ENCODE results near the gene STX11.

DNA sequence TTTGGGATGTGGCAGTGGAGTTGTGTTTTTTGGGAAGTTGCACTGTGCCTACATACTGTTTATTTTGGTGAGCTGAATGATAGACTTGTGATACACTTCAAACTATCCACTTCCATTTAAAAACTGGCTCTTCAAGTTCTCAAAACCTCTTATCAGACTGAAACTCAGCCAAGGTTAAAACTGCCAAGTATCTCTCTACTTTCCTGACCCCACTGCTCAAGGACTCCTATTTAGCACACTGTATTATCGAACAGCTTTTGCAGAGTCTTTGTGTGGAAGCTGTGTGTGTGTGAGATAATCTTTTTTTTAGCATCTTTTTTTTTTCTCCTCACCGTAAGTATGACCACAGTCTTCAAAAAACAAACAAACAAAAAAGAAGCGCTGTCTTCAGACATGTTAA is 21.1 kb downstream of the STX11 start:
- TF ChIP-seq, protein P1, sequence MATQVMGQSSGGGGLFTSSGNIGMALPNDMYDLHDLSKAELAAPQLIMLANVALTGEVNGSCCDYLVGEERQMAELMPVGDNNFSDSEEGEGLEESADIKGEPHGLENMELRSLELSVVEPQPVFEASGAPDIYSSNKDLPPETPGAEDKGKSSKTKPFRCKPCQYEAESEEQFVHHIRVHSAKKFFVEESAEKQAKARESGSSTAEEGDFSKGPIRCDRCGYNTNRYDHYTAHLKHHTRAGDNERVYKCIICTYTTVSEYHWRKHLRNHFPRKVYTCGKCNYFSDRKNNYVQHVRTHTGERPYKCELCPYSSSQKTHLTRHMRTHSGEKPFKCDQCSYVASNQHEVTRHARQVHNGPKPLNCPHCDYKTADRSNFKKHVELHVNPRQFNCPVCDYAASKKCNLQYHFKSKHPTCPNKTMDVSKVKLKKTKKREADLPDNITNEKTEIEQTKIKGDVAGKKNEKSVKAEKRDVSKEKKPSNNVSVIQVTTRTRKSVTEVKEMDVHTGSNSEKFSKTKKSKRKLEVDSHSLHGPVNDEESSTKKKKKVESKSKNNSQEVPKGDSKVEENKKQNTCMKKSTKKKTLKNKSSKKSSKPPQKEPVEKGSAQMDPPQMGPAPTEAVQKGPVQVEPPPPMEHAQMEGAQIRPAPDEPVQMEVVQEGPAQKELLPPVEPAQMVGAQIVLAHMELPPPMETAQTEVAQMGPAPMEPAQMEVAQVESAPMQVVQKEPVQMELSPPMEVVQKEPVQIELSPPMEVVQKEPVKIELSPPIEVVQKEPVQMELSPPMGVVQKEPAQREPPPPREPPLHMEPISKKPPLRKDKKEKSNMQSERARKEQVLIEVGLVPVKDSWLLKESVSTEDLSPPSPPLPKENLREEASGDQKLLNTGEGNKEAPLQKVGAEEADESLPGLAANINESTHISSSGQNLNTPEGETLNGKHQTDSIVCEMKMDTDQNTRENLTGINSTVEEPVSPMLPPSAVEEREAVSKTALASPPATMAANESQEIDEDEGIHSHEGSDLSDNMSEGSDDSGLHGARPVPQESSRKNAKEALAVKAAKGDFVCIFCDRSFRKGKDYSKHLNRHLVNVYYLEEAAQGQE (IDR thresholded peaks at IDR 0.05; ENCODE audit: insufficient replicate concordance, low read depth) = no peak
- TF ChIP-seq, protein P2, sequence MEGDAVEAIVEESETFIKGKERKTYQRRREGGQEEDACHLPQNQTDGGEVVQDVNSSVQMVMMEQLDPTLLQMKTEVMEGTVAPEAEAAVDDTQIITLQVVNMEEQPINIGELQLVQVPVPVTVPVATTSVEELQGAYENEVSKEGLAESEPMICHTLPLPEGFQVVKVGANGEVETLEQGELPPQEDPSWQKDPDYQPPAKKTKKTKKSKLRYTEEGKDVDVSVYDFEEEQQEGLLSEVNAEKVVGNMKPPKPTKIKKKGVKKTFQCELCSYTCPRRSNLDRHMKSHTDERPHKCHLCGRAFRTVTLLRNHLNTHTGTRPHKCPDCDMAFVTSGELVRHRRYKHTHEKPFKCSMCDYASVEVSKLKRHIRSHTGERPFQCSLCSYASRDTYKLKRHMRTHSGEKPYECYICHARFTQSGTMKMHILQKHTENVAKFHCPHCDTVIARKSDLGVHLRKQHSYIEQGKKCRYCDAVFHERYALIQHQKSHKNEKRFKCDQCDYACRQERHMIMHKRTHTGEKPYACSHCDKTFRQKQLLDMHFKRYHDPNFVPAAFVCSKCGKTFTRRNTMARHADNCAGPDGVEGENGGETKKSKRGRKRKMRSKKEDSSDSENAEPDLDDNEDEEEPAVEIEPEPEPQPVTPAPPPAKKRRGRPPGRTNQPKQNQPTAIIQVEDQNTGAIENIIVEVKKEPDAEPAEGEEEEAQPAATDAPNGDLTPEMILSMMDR (IDR thresholded peaks at IDR 0.05; ENCODE audit: insufficient read depth, low read length) = no peak

Data from HL-60 (cell line).